Ammon's horn (tissue), 1 donor: ENCODE results near the gene RABIF.
A peak's percentile ranks its signal among the peaks of the same experiment; 100 is the strongest.

ENCODE experiments used
- DNase-seq: peaks from one replicate; pipeline ENCODE4 v3.0.0-alpha.2; 2016; ENCODE audit warnings: low spot score

RABIF gene

GRCh38 chr1:202873026-202873425 is 15.9 kb downstream of the RABIF start:
- no peak for DNase-seq

DNA sequence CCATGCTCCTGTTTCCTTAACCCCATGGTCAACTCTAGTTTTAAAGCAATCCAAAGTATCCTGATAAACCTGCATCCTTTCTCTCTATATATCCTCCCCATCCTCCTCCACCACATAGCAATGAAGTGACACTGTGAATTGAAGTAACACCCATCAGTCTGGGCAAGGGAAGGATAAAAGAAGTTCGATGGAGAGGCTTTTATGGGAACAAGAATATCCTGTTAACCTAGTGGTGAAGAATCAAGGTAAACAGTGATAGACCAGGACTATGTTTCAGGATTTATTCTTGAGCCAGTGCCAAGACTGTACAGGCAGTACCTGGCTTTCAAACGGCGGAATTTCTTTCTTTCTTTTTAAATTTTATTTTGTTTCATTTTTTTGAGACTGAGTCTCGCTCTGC is 17.6 kb downstream of the RABIF start:
- no peak for DNase-seq

- DNase-seq = no peak
Observed at GRCh38 chr1:202862679-202863560, 26.0 kb downstream of the RABIF start.

DNA sequence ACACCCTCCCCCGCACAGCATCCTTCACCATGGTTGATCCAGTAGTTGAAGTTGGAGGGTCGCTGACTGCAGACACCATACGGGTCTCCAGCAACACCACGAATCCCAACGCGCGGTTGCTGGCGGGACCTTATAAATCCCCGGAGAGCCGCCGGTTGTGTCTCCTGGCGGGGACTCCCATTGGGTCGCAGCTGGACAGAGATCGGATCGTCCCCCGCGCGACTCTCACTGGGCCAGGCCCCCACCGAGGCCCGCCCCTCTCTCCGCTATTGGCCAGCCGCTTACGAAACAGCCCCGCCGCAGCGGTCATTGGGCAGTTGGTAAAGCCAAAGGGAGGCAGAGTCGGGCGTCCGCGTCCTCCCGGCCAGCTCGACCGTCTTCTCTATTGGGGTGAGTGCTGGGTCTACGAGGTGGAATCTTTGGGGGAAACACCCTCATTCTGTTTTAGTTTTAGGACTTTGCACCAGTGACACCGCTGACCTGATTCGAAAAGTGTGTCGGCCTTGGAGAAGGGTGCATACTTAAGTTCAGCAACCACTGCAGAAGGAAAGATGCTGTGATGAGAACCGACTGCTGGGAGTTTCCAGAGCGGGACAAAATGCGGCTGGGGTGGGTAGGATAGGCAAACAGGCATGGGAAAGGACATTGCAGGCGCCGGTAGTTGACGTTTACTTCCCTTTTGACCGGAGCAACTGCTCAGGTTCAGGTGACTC is 27.4 kb downstream of the RABIF start:
- DNase-seq = peak; percentile 95

DNA sequence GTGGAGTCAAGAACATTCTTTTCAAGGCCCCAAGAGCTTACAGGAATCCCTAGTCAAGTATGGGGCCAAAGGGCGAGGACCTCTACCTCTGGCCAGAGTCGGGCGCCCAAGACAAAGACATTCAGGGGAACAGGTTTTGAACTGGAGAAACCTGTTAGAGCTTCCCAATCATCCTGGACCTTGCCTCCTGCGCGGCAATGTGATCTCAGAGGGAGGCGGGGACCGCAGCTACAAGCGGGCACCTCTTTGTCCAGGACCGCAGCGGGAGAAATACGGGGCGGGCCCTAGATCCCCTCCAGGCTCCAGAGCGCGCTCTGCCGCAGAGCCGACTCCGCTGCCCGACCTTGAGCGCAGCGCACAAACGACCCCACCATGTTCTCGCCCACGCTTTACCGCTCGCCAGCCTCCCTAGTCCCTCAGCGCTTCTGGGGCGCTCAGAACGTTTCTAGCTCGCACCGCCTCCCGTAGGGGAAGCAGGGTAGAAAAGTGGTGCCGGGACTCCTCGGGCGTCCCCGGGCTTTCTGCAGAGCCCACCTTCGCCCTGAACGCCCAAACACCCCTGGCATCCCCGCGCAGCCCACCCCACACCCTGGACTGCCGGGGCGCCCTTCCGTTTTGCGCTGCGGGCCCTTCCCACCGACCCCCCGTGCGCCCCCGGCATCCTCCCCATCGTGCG is 28.1 kb downstream of the RABIF start:
- DNase-seq = peak; percentile 23

- no peak for DNase-seq
Observed at GRCh38 chr1:202858789-202859414, 30.0 kb downstream of the RABIF start.

DNA sequence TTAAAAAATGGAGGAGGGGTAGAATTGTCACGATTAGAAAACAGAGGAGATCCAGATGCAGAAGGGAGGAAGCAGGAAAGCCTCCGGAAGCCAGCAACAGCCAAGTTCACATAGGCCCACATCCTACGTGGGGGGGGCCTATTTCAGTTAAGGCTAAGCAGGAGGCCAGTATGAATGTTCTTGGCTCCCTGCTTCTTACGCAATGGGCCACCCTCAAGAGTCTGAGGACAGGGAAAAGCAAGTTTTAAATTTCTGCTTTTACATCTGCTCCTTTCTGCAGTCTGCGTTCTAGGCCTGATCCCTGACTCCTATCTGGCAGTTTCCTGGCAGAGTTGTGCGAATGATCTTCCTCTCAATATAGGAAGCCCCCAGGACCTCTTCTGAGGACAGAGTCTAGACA is 30.6 kb downstream of the RABIF start:
- no peak for DNase-seq

DNA sequence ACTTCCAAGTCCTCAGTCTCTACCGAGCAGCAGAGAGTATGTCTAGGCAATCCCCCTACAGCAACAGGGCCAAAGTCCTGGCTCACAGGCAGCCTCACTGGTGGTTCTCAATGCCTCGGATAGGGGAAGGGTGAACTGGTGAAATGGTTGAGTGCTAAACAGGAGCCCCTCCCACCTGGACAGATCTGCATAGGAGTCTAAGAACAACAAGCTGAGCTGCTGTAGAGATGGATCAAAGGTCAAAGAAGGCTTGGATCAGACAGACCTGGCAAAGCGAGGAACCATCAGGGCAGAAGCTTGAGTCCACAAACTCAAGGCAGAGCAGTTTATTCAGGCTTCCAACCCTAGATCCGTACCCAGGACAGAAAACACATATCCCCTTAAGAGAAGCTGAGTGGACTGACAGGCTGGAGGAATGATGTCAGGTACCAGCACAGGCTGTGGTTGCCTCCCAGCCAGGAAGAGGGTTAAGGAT is 31.8 kb downstream of the RABIF start:
- no peak for DNase-seq

DNA sequence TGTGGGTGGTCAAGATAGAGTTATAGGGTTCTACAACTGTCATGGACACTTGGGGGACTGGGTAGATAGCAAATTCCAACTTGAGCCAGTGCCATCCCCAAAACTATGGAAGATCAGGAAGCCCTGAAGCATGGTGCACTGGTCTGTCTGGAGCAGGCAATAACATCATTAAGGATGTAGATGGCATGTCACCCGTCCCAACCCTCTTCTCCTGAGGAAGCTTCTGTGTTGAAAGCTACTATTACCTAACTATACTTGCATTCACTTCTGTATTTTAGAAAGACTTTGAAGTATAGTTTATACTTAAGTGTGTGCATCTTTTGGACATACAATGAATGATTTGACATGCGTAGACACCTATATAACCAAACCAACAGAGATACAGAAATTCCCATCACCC is 32.9 kb downstream of the RABIF start:
- DNase-seq = no peak

- no peak for DNase-seq
Observed at GRCh38 chr1:202854787-202855186, 34.2 kb downstream of the RABIF start.

GRCh38 chr1:202852163-202852904 is 36.6 kb downstream of the RABIF start:
- DNase-seq = no peak

DNA sequence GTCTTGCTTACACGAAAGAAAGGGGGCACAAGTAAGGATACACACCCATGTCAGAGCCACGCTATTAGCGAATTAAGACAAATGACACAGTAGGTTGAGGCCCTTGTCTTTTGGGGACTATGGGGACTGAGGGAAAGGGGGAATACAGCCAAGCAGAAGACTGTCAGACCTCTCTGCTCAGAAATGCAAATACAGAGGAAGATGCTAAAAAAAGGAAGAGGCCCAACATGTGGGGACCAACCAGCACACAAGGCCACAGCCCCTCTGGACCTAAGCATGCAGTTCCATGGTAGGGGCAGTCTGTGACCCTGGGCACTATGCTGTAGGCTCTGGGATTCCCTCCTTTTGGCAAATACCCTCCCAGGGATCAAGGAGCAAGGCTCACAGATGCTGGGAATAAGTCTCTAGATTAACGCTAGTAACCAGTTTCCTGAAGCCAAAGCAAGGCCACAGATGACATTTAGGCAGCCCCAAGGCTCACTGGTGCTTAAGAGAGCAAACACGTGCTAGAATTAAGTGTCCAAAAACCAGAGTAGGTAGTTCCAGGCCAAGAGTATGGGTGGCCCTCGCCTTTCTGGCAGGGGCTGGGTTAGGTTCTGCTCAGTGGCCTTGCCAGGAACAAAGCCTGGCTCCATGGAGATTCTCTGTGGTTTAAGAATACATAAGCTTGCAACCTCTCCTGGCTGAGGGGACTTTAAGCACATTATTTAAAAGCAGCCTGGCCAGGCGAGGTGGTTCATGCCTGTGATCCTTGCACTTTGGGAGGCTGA is 38.2 kb downstream of the RABIF start:
- no peak for DNase-seq

- DNase-seq = no peak
Observed at GRCh38 chr1:202848191-202848542, 40.8 kb downstream of the RABIF start.

DNA sequence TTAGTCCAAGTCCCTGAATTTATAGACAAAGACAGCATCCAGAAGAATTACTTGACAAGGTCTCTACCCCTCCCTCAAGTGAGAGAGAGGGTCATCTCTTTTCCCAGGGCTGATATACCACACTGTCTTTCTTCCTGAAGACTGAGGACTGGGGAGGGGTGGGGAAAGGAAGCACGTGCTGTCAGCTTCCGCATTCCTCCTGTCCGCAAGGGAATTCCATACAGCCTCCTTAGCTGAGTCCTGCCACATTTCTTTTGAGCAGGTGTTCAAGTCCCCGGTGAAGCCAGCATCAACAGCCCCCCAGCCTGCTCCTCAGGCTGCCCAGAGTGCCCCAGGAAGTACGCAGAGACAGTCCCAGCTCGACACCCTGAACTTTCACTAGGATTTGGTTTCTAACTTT is 44.0 kb downstream of the RABIF start:
- DNase-seq = no peak

GRCh38 chr1:202844259-202844658 is 44.7 kb downstream of the RABIF start:
- DNase-seq = no peak

- DNase-seq = peak; percentile 45
Observed at GRCh38 chr1:202843081-202843480, 45.9 kb downstream of the RABIF start.

DNA sequence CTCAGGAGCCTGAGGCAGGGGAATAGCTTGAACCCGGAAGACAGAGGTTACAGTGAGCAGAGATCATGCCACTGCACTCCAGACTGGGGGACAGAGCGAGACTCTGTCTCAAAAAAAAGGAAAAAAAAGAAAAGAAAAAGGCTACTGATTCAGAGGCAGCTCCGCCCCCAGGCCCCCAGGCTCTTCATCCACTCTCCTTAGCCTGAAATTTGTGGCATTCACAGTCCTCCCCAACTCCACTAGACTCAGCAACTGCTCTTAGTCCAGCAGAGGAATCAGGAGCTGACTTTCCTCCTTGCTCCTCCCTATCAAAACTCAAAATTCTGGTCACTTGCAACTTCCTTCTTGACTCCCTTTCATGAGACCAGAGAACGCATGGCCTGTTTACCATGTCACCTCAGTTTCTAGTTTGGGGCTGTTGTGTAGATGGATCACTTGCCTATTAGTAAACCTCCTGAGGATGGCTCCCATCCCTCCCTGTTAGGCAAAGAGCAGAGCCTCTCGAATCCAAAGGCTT is 51.1 kb downstream of the RABIF start:
- DNase-seq = no peak

DNA sequence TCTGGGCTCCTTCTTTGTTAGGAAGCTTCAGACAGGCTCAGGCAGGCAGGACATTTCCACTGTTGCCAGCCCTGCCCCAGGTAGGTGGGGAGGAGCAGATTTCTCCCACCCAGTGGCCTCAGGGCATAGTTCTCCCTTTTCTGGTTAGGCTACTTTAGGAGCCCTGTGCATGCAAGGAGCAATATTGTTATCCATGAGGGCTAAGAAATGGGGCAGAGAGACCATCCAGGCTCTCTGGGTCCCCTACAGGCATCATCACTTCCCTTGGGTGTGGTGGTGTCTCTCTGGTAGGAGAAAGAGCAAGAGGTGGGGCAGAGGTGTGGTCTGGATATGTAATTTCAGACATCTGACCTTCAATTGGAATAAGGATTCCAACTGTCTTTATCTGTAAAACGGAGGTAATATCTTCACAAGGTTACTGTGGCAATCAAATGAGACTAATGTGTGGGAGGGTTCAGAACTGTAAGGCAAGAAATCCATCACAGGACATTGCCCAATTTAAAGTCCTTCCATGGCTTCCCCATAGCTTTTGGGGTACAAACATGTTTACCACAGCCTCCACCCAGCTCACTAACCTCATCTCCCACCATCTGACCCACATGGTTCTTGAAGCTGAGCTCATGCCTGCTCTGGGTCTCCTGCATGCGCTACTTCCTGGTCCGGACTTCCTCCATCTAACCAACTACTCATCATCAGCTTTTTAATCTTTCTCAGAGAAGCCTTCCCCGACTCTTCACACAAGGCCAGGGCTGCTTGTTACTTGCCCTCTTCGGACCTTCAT is 52.1 kb downstream of the RABIF start:
- no peak for DNase-seq

DNA sequence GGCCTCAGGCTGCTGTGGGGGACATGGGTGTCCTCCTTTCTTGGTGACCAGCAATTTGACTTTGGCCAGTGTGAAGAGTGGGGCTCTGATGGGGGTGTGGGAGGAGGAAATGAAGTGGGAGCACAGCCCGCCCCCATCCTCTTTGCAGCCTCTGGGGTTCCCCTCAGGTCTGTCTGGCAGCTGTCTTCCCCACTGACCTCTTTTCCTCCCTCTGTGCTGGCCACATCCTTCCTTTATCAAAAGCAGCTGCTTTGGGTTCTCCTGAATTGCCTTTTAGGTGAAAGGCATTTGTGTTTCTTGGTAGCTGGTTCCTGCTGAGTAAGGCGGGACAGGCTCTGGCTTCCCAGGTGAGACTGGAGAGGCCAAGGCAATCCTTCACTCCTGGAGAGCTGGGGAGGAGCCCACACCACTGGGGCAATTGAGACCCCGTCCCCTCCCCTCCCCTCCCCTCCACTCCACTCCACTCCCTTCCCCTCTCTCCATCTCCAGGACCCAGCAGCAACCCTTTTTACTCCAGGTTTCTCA is 53.3 kb downstream of the RABIF start:
- DNase-seq = no peak
